T-helper 2 cell treated with Interferon-gamma antibody and Interleukin-4, amounts not matched to agents 100 ng/mL and 5 ng/mL, for 36 hours (primary cell): ENCODE measurements around the gene EXOC4. TPM values are rescaled to one million over a fixed set of nuclear protein-coding genes. Genes with fewer than 3 reads are reported as not detected.
"Not testable (repeated sequence)": the region's sequence is repeated elsewhere in the genome, so short reads cannot be mapped to it uniquely, and the experiment has no call there.

Experiments
- intact Hi-C: fragments of 100-400 bp; cut with micrococcal nuclease; formaldehyde crosslinking; loops from one replicate; pipeline ENCODE4 v1.15.1; 2023
- total RNA-seq: library from RNA; stranded (reverse); gene quantifications from 2 replicates; pipeline ENCODE4 v1.2.3, GENCODE V29; 2022

The EXOC4 gene
- total RNA-seq, 1 donor from 2014 or later, result 74.2 TPM

GRCh38 chr7:133609806-133610205 is 356.9 kb downstream of the EXOC4 start:
- intact Hi-C loops, result no loop called here

DNA sequence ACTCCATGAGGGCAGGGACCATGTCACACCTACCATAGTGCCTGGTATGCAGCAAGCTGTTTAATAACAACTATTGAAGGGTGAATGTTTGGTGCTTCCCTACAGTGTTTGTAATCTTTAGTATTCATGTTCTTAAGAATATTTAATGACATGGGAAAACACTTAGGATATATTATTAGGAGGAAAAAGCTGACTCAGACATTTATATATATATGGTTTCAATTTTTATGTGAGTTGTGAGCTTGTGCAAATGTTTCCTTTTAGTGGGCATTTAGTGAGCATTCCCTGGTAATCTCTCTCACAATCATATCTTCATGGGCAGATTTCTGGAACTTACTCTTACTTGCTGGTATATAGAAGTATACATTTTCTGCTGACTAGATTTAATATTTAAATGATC is 359.1 kb downstream of the EXOC4 start:
- intact Hi-C loops, result no loop called here

DNA sequence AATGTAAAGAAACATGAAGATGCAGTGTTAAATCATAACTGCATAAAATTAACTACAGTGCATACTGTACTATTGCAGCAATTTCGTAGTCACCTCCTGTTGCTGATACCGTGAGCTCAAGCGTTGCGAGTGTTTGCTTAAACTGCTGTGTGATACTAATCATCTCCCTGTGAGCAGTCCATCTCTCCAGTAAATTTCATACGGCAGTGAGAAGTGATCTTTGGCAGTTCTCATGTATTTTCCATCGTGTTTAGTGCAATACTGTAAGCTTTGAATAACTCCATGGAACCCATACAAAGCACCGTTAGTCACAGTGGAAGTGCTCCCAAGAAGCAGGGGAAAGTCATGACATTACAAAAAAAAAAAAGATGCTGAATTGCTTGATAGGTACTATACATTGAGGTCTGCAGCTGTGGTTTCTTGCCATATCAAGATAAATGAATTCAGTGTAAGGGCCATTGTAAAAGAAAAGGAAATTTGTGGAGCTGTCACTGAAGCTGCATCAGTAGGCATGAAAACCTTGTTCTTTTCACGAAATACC is 360.4 kb downstream of the EXOC4 start:
- intact Hi-C loops, result no loop called here

DNA sequence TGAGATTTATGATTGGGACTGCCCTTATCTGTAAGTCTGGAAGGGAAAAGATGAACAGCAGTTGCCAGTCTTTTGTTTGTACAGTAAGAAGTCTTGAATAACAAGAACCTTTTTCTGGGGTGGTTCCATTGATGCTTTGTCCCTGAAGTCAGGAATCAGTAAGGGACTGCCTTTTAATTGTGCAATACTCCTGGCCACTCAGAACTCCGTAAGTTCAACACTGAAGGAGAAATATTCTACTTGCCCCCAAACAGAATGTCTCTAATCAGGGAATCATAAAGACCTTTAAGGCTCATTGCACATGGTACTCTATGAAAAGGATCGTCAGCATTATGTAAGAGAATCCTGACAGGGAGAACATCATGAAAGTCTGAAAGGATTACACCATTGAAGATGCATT is 361.4 kb downstream of the EXOC4 start:
- intact Hi-C loops, result no loop called here

GRCh38 chr7:133618970-133619369 is 366.1 kb downstream of the EXOC4 start:
- intact Hi-C loops, result no loop called here

DNA sequence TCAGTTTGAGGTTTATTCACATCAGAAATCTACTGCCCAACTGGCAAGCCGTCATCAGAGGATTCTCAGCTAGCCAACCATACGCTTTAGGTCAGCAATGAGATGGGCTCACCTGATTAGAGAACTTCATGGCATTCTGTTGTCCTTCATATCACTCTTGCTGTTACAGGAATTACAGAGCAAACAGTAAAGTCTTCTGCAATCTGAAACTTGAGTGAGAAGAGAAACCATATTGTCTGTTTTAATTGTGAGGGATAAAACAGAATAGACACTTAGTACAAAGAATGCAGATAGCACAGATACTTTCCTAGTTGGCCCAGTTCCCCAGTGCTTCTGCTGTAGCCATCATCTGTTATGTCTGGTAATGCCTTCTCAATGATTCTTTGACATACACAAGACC is 366.6 kb downstream of the EXOC4 start:
- intact Hi-C loops, result no loop called here

GRCh38 chr7:133623721-133624120 is 370.8 kb downstream of the EXOC4 start:
- intact Hi-C loops, result no loop called here

- intact Hi-C loops, result no loop called here
These were observed 372.2 kb downstream of the EXOC4 start for GRCh38 chr7:133625046-133625445.

DNA sequence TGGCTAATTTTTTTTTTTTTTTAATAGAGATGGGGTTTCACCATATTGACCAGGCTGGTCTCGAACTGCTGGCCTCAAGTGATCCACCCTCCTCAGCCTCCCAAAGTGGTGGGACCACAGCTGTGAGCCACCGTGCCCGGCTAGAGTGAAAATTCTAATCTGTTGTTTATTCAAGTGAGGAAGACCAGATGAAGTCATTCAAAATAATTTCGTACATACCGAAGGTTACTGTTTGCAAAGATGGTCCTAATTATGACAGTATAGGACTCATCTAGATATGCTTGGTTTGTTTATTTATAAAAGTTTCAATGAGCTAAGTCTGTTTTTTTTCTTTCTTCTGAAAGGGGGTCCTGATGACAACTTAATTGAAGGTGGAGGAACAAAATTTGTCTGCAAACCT is 376.8 kb downstream of the EXOC4 start:
- intact Hi-C loops, result no loop called here

DNA sequence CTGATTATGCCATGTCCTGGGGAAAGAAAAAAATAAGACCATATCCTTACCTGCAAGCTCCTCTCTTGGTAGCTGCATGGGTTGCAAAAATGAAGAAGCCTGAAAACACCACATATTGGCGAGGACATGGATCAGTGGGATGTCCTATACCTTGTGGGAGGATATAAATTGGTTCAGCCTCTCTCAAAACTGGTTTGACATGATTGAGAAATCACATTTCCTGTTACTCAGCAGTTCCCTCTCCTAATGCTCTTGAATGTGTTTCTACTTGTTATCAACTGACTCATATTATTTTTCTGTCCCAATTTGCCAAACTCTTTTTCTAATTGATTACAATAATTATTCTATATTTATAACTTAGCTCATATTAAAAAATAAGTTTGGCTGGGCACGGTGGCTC is 380.2 kb downstream of the EXOC4 start:
- intact Hi-C loops, result no loop called here

- intact Hi-C loops, result no loop called here
These were observed 382.7 kb downstream of the EXOC4 start for GRCh38 chr7:133635541-133635940.

DNA sequence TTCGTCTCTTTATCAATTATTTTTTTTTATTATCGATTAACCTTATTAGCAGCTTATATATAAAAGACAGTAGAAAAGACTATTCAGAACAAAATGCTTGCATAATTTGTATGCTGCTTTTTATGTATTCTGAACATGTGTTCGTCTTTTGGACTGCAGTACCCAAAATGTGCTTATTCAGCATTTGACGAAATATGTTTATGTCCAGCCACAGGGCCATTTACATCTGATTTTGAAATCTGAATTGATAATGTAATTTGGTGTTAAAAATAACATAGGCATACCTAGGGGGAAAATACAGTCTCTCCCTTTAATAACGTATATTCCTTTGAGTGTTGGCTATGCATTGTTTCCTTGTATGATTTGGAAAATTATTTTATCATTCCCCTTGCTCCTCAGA is 386.0 kb downstream of the EXOC4 start:
- intact Hi-C loops, result no loop called here

- intact Hi-C loops, result no loop called here
These were observed 388.6 kb downstream of the EXOC4 start for GRCh38 chr7:133641436-133641835.

DNA sequence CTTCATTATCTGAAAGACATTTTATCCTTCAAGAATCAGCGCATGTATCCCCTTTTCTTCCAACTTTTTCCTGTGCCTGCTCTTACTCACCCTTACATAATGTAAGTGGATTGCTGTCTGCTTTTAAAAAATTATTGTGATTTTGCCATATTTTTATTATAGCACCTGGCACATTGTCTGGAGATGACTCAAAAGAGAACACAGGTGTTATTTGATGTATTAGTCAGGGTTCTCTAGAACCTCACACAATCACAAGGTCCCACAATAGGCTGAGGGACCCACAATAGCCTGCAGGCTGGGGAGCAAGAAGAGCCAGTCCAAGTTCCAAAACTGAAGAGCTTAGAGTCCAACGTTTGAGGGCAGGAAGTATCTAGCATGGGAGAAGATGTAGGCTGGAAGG is 390.0 kb downstream of the EXOC4 start:
- intact Hi-C loops, result no loop called here

DNA sequence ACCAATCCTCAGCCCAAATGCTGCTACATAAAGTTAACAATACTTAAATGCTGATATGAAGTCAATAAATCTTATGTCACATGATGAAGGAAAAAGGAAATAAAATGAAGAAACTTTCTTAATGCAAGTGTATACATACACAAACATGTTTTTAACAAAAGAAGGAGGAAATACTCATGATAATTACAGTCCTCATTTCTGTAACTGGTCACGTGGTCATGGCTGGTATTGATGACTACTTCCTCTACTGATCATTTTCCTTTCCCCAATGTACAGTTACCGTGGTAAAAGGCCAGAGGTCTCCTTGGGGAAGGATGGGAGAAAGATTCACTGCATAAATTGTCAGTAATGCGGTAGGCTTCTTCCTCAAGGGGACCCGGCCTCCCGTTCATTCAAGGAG is 390.8 kb downstream of the EXOC4 start:
- intact Hi-C loops, result not testable (repeated sequence)

- intact Hi-C loops, result no loop called here
These were observed 393.1 kb downstream of the EXOC4 start for GRCh38 chr7:133645884-133646391.

DNA sequence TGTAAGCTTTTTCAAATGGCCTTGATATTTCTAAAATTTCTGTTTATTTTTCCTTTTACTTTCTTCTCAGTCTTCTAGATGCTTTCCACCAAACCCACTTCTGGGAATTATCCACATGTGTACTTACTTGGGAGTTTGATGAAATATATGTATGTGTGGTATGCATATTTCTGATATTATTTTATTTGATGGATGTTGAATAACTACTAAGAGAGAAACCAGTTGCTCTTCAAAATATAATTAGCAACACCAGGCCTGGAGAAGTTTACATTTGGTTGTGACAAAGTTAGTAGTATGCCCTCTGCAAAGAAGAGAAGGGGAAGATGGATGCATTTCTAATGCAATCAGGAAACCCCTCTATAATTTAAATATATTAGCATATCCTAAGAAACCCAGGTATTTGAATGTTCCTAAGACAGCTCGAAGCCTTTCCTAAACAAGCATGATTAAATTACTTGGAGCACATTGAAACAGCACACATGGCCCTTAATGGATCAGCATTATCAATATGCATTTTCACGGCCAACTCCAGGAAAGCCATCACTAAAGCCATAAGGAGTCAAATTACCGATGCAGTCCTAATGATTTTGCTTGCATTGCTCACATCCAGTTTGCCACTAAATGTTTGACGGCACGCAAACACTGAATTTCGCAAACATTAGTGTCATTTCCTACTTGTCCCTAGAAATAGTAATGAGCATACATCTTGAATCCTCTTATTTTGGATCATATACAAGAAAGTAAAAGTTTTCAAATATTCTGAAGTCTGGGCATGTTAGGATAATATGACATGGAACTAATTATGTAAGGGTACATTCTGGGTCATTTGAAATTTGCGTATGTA is 393.8 kb downstream of the EXOC4 start:
- intact Hi-C loops, result no loop called here

DNA sequence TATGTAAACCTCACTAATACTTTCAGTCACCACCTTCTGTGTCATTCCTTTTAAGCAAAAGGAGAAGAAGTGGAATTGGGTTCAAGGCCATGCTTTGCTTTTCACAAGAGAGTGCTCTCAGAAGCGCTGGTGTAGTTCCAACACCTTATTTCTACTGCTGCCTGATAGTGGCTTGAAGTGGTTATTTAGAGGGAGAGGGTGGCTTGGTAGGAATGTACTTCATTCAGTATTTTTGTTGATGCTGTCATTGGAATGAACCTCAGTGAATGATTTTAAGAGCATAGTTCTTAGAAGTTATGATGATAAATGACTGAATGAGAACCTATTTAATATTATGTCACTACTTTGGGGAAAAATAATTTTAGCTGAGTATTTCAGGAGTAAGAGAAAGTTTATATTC is 396.7 kb downstream of the EXOC4 start:
- intact Hi-C loops, result no loop called here

GRCh38 chr7:133650069-133650468 is 397.2 kb downstream of the EXOC4 start:
- intact Hi-C loops, result no loop called here

GRCh38 chr7:133650487-133651300 is 397.8 kb downstream of the EXOC4 start:
- intact Hi-C loops, result no loop called here

GRCh38 chr7:133652547-133652946 is 399.7 kb downstream of the EXOC4 start:
- intact Hi-C loops, result no loop called here

DNA sequence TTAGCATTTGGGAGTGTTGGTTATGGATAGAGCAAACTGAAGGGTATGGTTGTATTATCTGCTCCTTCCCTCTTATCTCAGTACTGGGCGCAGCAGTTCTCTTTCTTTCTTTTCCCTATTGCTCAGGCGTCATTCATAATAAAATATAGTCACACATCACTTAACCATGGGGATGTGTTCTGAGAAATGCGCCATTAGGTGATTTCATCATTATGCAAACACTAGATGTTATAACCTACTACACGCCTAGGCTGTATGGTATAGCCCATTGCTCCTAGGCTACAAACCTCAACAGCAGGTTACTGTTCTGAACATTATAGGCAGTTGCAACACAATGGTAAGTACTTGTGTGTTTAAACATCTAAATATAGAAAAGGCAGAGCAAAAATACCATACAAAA is 401.7 kb downstream of the EXOC4 start:
- intact Hi-C loops, result no loop called here
